ENCODE results near the gene ELOF1.

- TF ChIP-seq CTCF (IDR thresholded peaks at IDR 0.05): no peak
- TF ChIP-seq POLR2A (IDR thresholded peaks at IDR 0.05): no peak
These were observed 54.0 kb downstream of the ELOF1 start for GRCh38 chr19:11505032-11505503.

Data from testis (tissue), 2 donors.